AG09319 (cell line): ENCODE results near the gene AFM.

Experiments used
- DNase-seq: peaks from one replicate; pipeline ENCODE4 v3.0.0-alpha.2; 2010; ENCODE audit warnings: low read depth; ENCODE audit errors: extremely low read depth
- CTCF ChIP-seq: IDR thresholded peaks from 2 replicates; pipeline ENCODE4 v1.5.1; 2011; ENCODE audit warnings: low read depth, mild to moderate bottlenecking, inconsistent platforms, low read length, moderate library complexity

The AFM gene

DNA sequence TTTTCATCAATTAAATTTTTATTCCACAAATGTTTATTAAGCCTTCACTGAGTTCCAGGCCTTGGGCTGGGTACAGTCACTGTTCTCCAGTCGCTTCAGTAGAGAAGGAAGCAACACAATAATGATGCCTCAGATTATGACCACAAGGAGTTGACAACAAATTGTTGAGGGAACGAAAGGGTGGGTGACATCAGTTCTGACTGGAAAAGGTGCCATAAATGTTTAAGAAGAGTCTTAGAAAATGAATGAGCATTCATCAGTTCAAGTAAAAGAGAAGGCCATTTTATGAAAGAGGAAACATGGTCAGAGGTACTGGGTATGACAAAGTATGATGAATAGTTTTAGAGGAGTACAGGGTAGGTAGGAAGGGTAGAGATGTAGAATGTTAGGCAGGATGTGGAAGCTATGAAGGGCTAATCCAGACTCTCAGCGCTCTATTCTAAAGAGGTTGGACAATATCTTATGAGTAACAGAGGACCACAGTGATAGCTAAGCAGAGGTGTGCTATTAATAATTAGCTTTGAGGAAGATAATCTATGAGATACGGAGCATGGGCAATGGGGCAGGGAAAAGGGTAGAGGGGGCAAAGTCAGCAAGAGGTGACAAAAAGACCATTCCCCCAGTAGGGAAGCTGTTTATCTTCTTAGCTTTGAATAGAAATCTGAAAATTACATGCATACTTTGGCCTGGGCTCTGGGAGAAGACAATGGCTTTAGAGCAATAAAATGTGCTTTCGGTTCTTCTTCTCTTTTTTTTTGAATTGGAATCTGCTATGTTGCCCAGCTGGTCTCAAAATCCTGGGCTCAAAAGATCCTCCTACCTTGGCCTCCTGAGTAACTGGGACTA, 25.1 kb upstream of the AFM start:
- TF ChIP-seq CTCF: no peak
- no peak for DNase-seq

DNA sequence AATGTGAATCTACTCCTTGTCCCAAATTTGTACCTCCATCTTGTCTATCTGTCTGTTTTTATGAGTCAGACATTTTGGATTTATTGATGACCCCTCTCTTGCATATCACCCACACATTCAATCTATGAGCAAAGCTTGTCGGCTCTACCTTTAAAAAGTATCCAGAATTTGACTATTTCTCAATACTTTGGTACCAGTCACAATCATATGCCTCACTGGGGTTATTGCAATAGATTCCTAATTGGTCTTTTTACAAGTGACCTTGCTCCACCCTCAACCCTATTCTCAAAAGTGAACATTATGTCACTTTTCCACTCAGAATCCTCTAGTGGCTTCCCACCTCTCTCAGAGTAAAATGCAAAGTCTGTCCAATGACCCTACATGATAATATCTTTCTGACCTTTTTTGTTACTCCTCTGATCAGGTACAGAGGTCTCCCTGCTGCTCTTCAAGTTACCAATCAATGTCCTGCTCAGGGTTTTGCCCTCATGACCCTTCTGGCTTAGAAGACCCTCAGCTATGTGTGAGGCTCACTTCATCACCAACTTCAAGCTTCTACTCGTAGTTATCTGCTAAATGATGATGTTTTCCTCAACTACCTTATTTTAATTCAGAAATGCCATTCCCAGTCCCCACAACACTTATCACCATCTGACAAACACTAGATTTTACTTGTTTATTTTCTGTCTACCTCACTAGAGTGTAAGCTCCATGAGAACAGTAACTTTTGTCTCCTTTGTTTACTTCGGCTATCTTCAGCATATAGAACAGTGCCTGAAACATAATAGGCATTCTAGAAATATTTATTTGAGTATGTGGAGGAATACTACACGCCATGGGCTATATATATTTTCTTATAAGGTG, 23.1 kb upstream of the AFM start:
- TF ChIP-seq CTCF: no peak
- no peak for DNase-seq

DNA sequence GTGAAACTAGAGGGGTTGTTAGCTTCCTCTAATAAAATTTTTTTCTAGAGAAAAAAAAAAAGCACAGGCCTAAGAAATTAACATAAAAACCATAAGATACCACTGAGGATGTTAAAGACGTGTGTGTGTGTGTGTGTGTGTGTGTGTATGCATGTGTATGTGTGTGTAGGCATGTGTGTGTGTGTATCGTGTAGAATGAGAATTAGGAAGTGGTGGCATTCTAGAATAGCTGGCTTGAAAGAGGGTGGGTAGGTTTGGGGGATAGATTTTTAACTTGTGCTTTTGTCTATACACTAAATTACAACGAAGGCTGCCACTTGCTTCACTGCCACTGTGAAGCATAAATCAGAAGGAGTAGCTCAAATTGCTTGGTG, 22.5 kb upstream of the AFM start:
- DNase-seq: no peak
- no peak for TF ChIP-seq CTCF

GRCh38 chr4:73460913-73461522, 20.5 kb upstream of the AFM start:
- TF ChIP-seq CTCF: no peak
- no peak for DNase-seq

DNA sequence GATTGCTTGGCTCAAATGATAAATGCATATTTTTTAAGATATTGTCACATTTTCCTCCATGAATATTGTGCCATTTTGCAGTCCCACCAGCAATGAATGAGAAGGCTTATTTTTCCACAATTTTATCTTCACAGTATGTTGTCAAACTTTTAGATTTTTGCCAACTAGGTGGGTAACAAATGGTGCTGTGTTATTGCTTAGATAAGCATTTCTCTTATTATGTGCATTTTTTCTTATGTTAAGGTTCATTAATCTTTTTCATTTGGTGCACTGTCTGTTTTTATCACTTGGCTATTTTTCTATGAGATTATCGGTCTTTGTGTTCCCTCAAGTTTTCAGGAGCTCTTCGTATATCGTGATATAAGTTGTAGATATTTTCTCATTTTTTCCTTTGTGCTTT, 13.4 kb upstream of the AFM start:
- DNase-seq: no peak
- TF ChIP-seq CTCF: no peak

DNA sequence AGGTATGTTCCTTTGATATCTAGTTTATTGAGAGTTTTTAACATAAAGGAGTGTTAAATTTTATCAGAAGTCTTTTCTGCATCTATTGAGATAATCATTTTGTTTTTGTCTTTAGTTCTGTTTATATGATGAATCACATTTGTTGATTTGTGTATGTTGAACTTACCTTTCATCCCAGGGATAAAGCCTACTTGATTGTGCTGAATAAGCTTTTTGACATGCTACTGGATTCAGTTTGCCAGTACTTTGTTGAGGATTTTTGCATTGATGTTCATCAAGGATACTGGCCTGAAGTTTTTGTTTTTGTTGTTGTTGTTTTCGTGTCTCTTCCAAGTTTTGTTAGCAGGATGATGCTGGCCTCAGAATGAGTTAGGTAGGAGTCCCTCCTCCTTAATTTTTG, 10.8 kb upstream of the AFM start:
- TF ChIP-seq CTCF: no peak
- no peak for DNase-seq

DNA sequence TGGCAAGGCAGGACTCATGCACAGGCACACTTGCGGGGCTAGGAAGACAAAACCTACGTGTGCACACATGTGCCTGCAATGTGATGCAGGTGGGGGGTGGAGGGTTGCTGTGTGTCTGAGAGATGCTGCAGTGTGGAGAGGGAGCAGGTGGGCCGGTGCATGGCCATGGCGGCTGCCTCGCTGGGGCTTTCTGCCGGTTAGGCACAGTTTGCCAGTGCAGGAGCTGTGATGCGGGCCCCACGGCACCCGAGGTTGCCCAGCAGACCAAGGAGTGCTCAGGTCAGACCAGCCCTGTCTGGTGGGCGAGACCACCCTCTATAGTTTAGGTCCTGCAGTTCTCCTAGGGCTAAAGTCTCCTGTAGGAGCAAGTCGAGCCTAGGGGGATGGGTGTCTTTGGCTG, 4.4 kb upstream of the AFM start:
- no peak for TF ChIP-seq CTCF
- no peak for DNase-seq
